GM21381 (cell line): ENCODE results near the gene ZMIZ1.

Experiments used
- ATAC-seq: cut with Tn5 transposase; IDR thresholded peaks from one replicate; pipeline ENCODE4 v1.9.1; 2021; ENCODE audit warnings: mild to moderate bottlenecking, moderate library complexity; ENCODE audit not compliant: unreplicated experiment

Gene ZMIZ1

DNA sequence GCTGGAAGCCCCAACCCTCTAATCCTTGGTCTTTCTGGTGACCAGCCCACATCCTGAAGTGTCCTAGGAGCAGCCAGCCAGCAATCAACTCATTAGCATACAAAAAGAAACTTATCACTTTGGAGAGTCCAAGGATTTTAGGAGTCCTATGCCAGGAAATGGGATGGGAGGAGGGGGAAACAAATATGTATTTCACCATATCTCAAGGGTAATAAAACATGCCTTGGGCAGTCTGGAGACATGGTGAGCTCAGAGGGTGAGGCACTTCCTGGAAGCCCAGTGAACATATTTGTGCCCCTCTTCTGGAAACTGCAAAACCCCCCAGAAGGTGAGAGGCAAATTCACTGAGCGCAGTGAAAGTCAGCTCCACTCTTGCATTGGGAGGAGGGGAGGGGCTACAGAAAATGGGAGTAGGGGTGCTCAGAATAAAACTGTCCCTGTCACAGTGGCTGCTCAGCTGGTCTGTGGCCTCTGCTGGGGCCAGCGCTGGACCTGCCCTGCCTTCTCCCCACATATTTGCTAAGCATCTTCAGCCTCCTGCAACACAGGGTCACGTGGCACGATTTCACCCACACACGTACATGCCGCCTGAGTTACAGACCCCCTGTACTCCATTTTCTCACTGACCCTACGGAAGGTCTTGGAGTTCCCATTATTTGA lies 17.7 kb upstream of the ZMIZ1 start:
- ATAC-seq, result no peak

DNA sequence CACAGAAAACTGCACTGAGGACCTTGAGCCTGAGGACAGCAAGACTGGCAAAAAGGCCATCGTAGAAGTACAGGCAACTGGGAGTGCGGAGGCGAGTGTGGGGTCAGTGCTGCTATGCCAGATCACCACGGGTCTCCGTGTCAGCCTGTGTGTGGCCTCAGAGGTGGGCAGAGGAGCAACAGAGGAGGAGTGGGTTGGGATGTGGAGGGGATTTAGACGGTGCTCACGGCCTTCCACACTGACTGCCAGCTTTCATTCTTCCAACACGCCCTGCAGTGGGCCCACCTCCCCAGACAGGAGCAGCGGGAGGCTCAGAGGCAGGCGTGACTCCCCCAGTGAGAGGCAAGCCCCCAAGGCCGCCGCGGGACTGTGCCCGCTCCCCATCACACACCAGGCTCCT lies 17.0 kb upstream of the ZMIZ1 start:
- no peak for ATAC-seq

DNA sequence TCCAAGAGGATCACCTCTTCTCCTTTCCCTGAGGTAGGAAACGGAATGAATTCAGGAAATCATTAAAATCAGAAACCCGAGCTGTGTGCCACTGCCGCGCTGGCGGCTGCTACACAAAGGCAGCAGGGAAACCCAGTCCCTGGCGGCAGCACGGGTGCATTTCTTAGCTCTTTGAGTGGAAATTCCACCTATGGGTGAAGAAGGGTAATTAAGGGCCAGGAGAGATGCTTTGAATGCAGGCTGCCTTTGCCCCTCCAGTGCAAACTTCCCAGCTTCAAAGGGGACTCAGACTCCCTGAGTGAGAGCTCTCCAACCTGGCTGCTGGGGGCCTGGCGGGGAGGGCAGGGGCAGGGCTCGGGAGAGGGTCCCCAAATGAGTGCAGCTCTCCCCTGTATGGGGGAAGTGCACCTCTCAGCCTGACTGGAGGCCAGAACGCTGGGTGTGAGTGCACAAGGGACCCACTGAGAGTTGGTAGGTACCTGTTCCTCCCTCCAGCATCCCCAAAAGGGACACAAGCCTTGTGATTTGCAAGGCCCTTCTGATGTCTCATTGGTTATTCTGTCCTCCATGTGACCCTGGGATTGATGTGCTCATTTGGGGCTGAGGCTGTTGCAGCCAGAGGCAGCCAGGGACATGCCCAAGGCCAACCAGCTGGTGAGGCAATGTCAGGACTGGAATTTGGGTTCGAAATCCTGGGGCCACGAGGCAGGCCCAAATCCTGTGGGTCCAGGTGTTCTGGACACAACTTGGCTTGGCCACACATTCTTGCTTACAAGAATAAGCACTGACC lies 16.3 kb upstream of the ZMIZ1 start:
- ATAC-seq, result no peak

DNA sequence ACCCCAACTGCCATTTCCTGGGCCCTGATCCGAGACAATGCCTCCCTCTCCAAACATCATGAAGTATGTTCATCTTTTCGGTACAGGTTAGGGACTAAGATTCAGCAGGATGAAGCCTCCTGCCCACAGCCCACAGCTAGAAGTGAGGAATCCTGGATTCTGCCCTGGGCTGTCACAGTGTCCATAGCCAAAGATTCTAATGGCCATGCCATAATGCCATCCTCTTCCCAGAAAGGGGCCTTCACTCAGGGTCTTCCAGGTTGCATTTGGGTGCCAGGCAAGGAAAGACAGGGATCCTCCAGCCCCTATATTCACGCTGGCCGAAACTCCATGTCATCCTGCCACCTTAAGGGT lies 15.7 kb upstream of the ZMIZ1 start:
- ATAC-seq, result no peak

DNA sequence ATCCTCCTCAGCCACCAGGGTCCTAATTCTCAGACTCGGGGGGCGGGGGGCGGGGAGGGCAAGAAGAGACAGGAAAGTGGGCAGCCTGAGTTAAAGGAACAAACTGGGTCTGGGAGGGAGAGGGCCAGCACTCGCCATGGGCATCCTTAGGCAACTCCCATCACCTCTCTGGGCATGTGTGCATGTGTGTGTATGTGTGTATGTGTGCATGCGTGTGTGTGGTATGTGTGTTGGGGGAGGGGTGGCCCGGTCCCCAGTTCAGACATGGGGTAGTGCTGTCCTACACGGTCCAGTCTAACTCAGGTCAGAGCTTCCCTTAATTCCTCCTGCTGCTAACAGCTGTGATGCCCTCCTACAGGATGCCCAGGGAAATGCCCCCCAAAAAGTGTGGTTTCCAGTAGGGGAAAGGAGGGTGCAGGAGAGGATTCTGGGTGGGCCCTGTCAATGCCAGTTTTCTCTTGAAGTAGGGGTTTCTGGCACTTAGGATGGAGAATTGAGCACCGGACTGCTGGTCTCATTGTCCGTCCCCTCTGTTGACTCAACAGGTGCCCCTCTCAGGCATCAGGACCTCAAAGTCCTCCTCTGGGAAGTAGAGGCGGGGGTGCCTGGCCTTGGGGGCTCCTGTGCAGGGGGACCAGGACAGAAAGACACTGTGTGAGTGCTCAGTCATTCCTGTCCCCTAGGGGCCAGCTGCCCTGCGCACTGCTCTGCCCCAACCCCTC lies 15.1 kb upstream of the ZMIZ1 start:
- no peak for ATAC-seq

DNA sequence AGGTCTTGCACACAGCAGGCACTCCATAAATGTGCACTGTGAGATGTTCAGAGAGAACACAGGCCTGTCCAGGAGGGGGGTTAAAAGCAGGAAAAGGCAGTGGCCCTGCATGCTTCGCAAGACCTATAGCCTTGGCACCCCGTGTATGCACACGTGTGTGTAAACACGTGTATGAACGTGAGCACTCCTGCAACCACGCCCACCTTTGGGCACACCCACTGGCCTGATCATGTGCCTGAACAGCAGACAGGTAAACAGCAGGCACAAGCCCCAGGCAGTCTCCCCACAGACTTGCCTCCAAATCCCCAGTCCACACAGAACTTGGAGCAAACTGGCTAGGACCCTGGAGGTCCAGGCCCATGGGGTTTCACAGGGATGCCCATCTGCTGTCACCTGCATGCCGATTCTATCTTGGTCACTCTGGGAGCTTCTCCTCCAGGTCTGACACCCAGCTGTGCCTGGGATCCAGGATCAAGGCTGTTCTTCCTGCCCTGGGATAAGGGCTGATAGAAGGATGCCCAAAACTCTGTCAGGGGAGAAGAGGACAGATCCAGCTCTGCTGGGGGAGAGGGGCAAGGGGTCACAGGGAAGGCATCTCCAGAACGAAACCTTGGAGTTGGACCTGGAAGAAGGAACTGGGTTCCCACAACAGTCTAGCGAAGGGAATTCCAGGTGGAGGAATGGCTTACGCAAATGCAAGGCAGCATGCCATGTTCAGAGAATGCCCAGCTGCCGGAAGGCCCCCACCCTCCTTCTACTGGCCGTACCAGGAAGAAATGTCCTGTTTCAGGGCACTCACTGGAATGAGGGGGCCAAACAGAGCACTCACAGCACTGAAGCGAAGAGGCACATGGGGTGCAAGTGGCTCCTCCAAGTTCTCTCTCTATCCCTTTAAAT lies 14.3 kb upstream of the ZMIZ1 start:
- ATAC-seq, result no peak

DNA sequence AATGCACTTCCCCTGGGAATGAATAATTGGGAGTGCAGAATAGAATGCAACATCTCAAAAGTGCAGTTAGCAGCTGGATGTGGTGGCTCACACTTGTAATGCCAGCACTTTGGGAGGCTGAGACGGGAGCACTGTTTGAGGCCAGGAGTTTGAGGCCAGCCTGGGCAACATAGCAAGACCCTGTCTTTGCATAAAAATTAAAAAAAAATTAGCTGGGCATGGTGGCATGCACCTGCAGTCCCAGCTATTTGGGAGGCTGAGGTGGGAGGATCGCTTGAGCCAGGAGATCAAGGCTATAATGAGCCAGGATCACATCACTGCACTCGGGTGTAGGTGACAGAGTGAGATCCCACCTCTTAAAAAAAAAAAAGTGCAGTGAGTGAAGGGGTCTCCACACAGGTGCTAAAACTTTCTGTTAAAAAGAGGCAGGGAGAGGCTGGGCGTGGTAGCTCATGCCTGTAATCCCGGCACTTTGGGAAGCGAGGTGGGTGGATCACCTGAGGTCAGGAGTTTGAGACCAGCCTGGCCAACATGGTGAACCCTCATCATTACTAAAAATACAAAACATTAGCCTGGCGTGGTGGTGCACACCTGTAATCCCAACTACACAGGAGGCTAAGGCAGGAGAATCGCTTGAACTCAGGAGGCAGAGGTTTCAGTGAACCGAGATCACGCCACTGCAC lies 13.5 kb upstream of the ZMIZ1 start:
- no peak for ATAC-seq

DNA sequence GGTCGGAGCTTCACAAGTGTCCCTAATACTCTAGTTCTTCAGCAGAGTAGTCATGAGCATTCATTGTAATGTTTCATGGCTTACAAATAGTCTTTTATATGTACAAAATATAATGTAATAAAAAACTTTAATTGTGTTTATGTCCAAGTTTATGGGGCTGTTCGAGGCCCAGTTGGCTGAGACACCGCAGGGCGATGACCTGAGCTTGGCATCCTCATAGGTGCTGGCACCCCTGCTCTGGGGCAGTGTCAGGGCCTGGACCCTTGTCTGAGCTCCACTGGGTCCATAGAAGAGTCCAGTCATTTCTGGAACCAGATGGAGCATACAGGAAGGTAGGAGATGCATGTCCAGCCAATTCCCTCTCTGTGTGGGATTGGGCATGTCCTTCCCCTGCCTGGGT lies 12.9 kb upstream of the ZMIZ1 start:
- ATAC-seq, result no peak

DNA sequence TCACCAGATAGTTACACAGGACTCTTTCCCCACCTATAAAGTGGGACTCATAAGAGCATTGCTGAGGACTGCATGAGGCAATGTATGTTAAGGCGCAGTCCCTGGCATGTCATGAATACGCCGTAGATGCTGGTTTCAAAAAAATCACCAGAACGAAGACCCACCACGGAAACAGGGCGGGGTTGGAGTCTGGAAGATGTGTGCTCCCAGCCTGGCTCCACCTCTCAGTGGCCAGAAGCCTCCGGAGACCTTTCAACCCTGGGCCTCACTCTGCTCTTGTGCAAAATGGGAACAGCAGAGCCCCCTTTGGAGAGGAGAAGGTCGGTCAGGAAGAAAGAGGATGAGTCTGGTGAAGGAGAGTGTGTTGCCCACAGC lies 12.4 kb upstream of the ZMIZ1 start:
- no peak for ATAC-seq

DNA sequence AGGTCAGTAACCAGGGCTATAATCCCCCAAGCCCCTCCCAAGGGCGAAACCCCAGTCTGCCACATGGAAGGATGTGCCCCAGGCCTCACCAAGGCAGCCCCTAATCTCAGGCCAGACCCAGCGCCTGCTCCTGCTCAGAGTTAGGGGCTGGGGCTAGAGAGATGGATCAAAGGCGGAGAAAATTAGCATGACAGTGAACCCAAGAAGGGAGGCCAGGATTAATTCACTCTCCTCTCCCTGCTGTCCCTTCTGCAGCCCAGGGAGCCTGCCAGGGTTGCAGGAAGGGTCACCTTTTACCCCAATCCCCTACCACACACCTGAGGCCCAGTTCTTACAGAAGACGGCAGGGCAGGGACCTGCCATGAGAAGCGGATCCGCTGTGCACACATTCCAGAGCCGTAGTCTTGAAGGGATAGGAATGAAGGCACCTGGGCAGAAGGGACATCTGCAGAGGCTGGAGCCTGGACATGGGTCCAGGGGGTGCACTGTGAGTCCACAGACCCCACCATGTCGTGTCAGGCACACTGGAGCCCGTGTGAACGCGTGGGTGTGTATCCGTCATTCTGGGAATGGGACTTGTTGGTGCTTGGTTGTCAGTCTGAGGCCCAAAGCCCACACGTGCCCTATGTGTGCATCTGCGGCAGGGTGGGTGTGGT lies 11.9 kb upstream of the ZMIZ1 start:
- ATAC-seq, result no peak

DNA sequence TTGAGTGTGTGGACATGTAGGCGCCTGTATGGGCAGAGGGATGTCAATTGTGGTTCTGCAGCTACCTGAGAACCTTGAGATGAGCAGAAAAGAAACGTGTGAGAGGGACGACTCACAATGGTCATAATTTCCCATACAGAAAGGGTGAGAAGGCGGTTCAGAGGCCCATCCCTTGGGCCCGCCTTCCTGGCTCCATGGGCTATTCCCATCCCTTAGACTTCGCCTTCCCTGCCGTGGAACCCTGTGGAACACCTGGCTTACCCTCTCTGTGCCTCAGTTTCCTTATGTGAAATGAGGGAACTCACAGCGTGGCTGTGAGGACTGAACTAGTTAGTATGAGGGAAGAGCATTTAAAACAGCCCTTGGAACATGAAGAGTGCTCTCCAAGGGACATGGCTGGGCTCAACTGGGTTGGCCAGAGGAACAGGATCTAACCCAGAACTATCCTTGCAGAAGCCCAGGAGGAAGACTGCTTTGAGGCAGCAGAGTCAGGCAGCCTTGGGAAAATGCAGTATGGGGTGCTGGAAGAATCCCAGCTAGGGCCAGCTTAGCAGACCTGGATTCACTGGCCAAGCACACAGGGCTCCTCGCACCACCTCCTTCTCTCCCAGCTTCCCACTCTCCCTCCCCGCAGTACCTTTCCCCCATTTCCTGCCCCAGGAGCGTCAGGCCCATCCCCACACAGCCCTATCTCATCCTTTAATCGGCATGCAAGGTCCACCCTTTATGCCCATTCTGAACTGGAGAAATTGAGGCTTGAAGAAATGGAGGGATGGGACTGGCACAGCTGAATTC lies 11.1 kb upstream of the ZMIZ1 start:
- ATAC-seq, result no peak

DNA sequence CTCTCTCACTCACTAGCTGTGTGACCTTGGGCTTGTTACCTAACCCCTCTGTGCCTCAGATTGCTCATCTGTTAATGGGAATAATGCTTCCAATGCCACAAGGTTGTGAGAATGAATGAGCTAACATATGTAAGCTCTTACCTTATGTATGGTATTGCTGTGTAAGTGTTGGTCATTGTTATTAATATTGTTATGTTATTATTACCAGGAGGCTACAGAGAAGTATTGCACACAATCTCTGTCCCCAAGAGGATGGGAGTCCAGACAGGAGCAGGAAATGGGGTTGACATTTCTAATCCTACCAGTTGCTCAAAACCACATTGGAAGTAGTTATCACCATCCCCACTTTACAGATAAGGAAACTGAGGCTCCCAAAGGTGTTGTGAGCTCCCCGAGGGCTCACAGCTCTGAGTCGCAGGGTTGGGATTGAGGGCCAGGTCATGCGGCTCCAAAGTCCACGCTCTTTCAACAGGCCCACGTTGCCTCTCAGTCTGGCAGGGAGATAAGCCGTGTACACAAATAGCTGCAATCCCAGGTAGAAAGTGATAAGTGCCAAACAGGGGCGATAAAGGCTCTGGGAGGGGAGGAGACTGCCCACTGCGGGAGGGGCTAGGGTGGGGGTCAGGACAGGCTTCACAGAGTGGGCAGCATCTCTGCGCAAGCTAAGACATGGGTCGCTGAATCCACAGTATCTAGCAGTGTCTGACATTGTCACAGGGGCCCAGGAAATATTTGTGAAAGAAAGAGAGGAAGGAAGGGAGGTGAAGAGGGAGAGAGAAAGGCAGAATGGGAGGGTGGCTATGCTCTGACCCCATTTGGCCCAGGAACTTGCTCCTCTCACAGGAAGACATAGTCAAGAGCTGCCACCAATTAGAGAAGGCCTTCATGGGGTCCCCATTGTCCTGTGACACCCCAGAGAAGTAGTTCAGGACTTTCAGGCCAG lies 9.6 kb upstream of the ZMIZ1 start:
- ATAC-seq, result no peak

DNA sequence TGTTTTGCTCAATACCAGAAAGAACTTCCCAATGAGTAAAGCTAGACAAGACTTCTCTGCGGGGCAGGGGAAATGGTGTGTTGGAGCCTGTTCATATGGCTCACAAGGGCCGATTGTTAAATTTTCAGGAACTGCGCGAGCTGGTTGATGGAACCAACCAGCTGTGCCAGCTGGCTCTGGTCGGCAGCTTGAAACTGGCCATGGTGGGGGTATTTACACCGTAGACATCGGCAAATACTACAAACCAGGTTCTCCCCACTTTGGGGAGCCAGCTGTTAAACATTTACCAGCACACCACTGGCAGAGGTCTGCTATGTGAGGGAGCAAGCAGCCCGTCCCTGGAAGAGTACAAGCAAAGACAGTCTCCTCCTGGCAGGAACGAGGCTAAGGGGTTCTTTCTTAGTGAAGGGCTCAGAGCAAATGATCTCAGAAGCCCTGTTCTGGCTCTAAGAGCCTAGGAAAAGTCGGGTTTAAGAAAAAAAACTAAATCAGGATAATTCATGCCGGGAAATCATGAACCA lies 8.8 kb upstream of the ZMIZ1 start:
- no peak for ATAC-seq

DNA sequence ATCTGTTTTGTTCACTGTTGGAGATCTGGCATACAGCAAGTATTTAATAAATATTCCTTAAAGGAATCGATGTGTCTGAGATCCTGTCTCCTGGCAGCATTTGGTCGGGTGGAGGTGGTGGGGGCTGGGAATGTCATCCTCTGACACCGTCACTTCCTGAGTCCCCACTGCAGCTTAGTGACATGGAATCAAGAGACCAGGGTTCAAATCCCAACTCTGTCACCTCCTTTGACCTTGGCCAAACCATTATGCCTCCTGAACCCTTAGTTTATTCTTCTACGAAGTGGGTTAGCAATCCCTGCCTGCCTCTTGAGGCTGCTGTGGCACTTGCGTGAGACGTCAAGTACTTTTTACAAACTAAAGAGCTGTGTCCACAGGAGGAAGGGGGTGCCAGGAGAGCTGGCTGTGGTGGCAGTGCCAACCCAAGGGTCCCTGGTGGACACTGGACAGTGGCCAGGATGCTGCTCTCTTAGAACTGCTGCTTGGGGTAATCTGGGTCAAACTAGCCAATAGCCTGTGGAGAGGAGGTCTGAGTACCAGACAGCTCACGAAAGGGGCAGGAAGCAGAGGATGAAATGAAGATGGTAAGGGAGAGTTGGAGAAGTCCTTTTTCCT lies 8.0 kb upstream of the ZMIZ1 start:
- no peak for ATAC-seq

DNA sequence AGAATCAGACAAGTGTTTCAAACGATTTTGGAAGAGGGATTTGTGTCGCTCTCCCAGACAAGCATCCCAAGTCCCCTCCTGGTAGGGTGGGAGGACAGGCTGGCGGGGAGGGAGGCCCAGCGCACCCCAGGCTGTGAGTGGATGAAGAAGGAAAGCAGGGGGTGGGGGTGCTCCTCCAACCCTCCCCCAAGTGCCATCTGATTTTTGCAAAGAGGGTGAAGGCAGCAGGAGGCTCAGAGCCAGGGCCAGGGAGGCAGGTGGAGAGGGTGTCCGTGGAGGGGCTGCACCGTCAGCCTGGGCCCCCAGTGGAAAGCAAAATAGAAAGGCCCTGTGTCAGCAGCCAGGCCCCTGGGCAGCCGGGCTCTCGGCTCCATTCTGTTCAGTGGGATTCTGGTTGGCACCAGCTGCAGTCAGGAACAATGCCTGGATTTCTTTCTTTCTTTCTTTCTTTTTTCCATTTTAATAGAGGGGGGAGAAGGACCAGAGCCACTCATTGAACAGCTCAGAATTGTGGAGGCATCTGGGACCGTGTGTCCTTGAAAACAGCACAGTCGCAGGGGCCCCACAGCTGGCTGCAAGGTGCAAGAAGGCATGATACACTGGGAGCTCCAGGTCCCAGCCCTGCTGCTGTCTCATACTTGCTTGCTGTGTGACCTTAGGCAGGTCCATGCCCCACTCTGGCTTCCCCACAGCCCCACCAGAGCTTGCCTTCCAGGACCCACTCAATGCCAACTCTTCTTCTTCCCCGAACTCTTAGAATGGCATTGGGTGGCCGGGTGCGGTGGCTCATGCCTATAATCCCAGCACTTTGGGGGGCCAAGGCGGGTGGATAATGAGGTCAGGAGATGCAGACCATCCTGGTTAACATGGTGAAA lies 7.1 kb upstream of the ZMIZ1 start:
- no peak for ATAC-seq

DNA sequence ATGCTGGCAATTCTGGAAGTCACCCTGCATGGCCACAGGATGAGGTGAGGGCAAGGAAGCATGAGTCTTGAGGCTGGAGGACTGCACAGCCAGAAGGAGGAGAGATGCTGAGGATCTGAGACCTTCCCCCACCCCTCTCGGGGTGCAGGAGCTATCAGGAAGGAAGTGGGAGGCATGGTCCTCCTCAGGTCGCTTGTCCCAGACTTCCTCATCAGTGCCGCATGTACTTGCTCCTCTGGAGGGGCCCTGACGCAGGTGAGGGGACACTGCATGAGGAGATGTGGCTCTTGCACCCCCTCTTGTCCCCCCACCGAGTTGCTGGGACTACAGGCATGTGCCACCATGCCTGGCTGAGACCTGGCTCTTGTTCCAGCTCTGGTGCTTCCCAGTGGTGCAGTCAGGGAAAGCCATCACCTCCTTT lies 5.7 kb upstream of the ZMIZ1 start:
- no peak for ATAC-seq
